AG04449 (cell line): ENCODE data around the gene PDLIM4.

Experiments used
- CTCF ChIA-PET: fragments of 350-600 bp; formaldehyde crosslinking; extraction: SDS; loops from one replicate; lab custom pipeline; 2021; ENCODE audit warnings: antibody characterized with exemption; lab: Yijun Ruan, JAX
- POLR2A ChIA-PET: fragments of 400-600, 350-600 bp; formaldehyde crosslinking; extraction: SDS; loops from one replicate; lab custom pipeline; 2020; ENCODE audit warnings: antibody characterized with exemption, inconsistent platforms; lab: Yijun Ruan, JAX
- DNase-seq: peaks from one replicate; pipeline ENCODE4 v3.0.0-alpha.2; 2010; ENCODE audit warnings: low read depth, low spot score
- H3K4me3 ChIP-seq: 2 replicates; pipeline ENCODE4 v1.5.1; 2011; ENCODE audit warnings: low read depth, mild to moderate bottlenecking, control low read depth, low read length
- CTCF ChIP-seq: IDR thresholded peaks from one replicate; pipeline ENCODE4 v1.5.1; 2011; ENCODE audit warnings: mild to moderate bottlenecking, moderate library complexity, low read length, control low read depth, inconsistent platforms; ENCODE audit not compliant: insufficient read depth; ENCODE audit errors: missing control alignments

The PDLIM4 gene

GRCh38 chr5:132253008-132253441 is 4.5 kb upstream of the PDLIM4 start:
- TF ChIP-seq CTCF: no peak
- DNase-seq: no peak
- ChIA-PET CTCF (interaction anchor here (0.7 to 21.8 kb wide), 2 partner anchors 14 to 188 kb away, joined by 3 to 416 read pairs; no protein-coding TSS in a partner anchor), POLR2A (no interaction called here)
- no peak overlapping the region for H3K4me3 ChIP-seq

- ChIA-PET CTCF (interaction anchor here (21.8 kb wide), 1 partner anchor 15 kb away, joined by 416 read pairs; no protein-coding TSS in a partner anchor), POLR2A (no interaction called here)
- no peak for TF ChIP-seq CTCF
- no peak for DNase-seq
- H3K4me3 ChIP-seq: no peak overlapping the region
Measured at GRCh38 chr5:132253452-132254320, 3.8 kb upstream of the PDLIM4 start.

GRCh38 chr5:132254321-132254977 is 3.0 kb upstream of the PDLIM4 start:
- CTCF ChIA-PET: interaction anchor here (21.8 kb wide), 1 partner anchor 16 kb away, joined by 416 read pairs; no protein-coding TSS in a partner anchor
- POLR2A ChIA-PET: no interaction called here
- no peak for DNase-seq
- H3K4me3 ChIP-seq: no peak overlapping the region
- TF ChIP-seq CTCF: no peak

- no peak for TF ChIP-seq CTCF
- ChIA-PET POLR2A (no interaction called here), CTCF (interaction anchor here (1.0 to 21.8 kb wide), 2 partner anchors 18 to 77 kb away, joined by 3 to 416 read pairs; no protein-coding TSS in a partner anchor)
- H3K4me3 ChIP-seq: no peak overlapping the region
- no peak for DNase-seq
Measured at GRCh38 chr5:132256086-132256782, 1.3 kb upstream of the PDLIM4 start.

- ChIA-PET POLR2A (interaction anchor here (0.6 kb wide), 1 partner anchor 55 kb away, joined by 3 read pairs; no protein-coding TSS in a partner anchor), CTCF (interaction anchor here (21.8 kb wide), 1 partner anchor 18 kb away, joined by 416 read pairs; no protein-coding TSS in a partner anchor)
- DNase-seq: no peak
- no peak for TF ChIP-seq CTCF
- peak overlapping the region; percentile 79 for H3K4me3 ChIP-seq
Measured at GRCh38 chr5:132256783-132257130, 739 bp upstream of the PDLIM4 start.
